Endodermal cell (in vitro differentiated cells): ENCODE data around the gene ZNF44. TPM values are rescaled to one million over a fixed set of nuclear protein-coding genes. Genes with fewer than 3 reads are reported as not detected.

ENCODE experiments used
- DNase-seq: peaks from one replicate; pipeline ENCODE4 v3.0.0-alpha.2; 2017
- H3K27ac ChIP-seq: 2 replicates; pipeline ENCODE4 v1.5.1; 2013; ENCODE audit warnings: mild to moderate bottlenecking, low read depth, low read length, moderate library complexity
- H3K27me3 ChIP-seq: 2 replicates; pipeline ENCODE4 v1.6.1; 2013; ENCODE audit warnings: mild to moderate bottlenecking, low read length, moderate library complexity; ENCODE audit not compliant: insufficient read depth, control insufficient read depth, poor library complexity, severe bottlenecking
- H3K36me3 ChIP-seq: 2 replicates; pipeline ENCODE4 v1.7.0; 2013; ENCODE audit warnings: mild to moderate bottlenecking, low read length, moderate library complexity; ENCODE audit not compliant: control insufficient read depth, insufficient read depth
- H3K4me1 ChIP-seq: one replicate; pipeline ENCODE4 v1.7.0; 2013; ENCODE audit warnings: low read length; ENCODE audit not compliant: control insufficient read depth, insufficient read depth
- H3K4me3 ChIP-seq: 2 replicates; pipeline ENCODE4 v1.5.1; 2013; ENCODE audit warnings: mild to moderate bottlenecking, low read length, moderate library complexity
- H3K9ac ChIP-seq: 2 replicates; pipeline ENCODE4 v1.6.1; 2013; ENCODE audit warnings: mild to moderate bottlenecking, low read length, moderate library complexity; ENCODE audit not compliant: poor library complexity, severe bottlenecking; ENCODE audit errors: extremely low read depth
- H3K9me3 ChIP-seq: 2 replicates; pipeline ENCODE4 v1.6.1; 2013; ENCODE audit warnings: mild to moderate bottlenecking, low read length, moderate library complexity; ENCODE audit not compliant: control insufficient read depth
- H3K27ac Mint-ChIP-seq: 2 replicates; pipeline ENCODE4 v1.8.0; 2020; ENCODE audit warnings: mixed read lengths
- H3K27me3 Mint-ChIP-seq: 2 replicates; pipeline ENCODE4 v1.8.0; 2021; ENCODE audit warnings: mild to moderate bottlenecking, mixed read lengths; ENCODE audit not compliant: insufficient read depth
- H3K36me3 Mint-ChIP-seq: 2 replicates; pipeline ENCODE4 v1.8.0; 2020; ENCODE audit warnings: low read depth, mixed read lengths
- H3K4me1 Mint-ChIP-seq: 2 replicates; pipeline ENCODE4 v1.8.0; 2020; ENCODE audit warnings: mixed read lengths
- H3K4me3 Mint-ChIP-seq: 2 replicates; pipeline ENCODE4 v1.8.0; 2020; ENCODE audit warnings: mild to moderate bottlenecking, moderate library complexity, mixed read lengths
- H3K9me3 Mint-ChIP-seq: 2 replicates; pipeline ENCODE4 v1.8.0; 2020; ENCODE audit warnings: mild to moderate bottlenecking, mixed read lengths
- WGBS, 2 experiments: methylation state at CpG; one replicate each; pipeline versions ENCODE4 v1.1.5 to v1.1.7; 2013; ENCODE audit warnings: missing lambda C conversion rate in 2 of 2, mixed read lengths in 1 of 2; ENCODE audit not compliant: insufficient coverage in 1 of 2, insufficient read length in 1 of 2; 5-methylcytosine and 5-hydroxymethylcytosine counted together
- total RNA-seq, 2 donors: library from RNA; stranded (reverse); fragmentation: NEBNext Ultra II Directional in 1 of 2; extraction: Animal tissue kit (Norgen Biotek cat#: 25700) in 1 of 2; gene quantifications; 2 replicates in 1 of 2; 3 replicates in 1 of 2; pipeline ENCODE4 v1.2.1, GENCODE V29; 2021
- TF ChIP-seq, protein P1 (sequence below): fragments of 200-600 bp; sonication (generic); conservative IDR thresholded peaks from 2 replicates; pipeline ENCODE4 v1.5.0; 2021; ENCODE audit warnings: antibody characterized with exemption, mild to moderate bottlenecking

ZNF44 gene
- total RNA-seq, 2 donors from 2014 or later: 9.5 TPM

GRCh38 chr19:12222980-12223630, 71.6 kb downstream of the ZNF44 start:
- Histone ChIP-seq H3K36me3 (no peaks in the 10 kb centered on the region), H3K9ac (no peak overlapping the region), H3K4me1 (no peaks in the 10 kb centered on the region), H3K27me3 (no peaks in the 10 kb centered on the region), H3K9me3 (peaks cover 52% of the 10 kb centered on the region), H3K4me3 (no peak overlapping the region), H3K27ac (no peak overlapping the region)
- H3K4me3 Mint-ChIP-seq: no peak overlapping the region
- peaks cover 5% of the 10 kb centered on the region for H3K36me3 Mint-ChIP-seq
- H3K27ac Mint-ChIP-seq: no peak overlapping the region
- peaks cover 84% of the 10 kb centered on the region for H3K9me3 Mint-ChIP-seq
- DNase-seq: no peak
- H3K4me1 Mint-ChIP-seq: no peaks in the 10 kb centered on the region
- TF ChIP-seq, protein P1, sequence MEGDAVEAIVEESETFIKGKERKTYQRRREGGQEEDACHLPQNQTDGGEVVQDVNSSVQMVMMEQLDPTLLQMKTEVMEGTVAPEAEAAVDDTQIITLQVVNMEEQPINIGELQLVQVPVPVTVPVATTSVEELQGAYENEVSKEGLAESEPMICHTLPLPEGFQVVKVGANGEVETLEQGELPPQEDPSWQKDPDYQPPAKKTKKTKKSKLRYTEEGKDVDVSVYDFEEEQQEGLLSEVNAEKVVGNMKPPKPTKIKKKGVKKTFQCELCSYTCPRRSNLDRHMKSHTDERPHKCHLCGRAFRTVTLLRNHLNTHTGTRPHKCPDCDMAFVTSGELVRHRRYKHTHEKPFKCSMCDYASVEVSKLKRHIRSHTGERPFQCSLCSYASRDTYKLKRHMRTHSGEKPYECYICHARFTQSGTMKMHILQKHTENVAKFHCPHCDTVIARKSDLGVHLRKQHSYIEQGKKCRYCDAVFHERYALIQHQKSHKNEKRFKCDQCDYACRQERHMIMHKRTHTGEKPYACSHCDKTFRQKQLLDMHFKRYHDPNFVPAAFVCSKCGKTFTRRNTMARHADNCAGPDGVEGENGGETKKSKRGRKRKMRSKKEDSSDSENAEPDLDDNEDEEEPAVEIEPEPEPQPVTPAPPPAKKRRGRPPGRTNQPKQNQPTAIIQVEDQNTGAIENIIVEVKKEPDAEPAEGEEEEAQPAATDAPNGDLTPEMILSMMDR: no peak
- WGBS, 2 experiments: 67% methylated on average over 1 of the region's 1 CpG; no CpG with 5 or more reads in 1 of the 2 experiments
- no peaks in the 10 kb centered on the region for H3K27me3 Mint-ChIP-seq

Other genes with a start within 250 kb of the ZNF44 start
- gene ZNF878, start 241.9 kb downstream of the ZNF44 start, total RNA-seq: 1 to 10 TPM; 1.6 to 3.7 TPM
- 10 to 100 TPM; 10.3 to 17.9 TPM for gene ZNF844, start 230.2 kb downstream of the ZNF44 start, total RNA-seq
- 10 to 100 TPM; 10.2 to 10.6 TPM for gene ZNF20, start 154.5 kb downstream of the ZNF44 start, total RNA-seq
- gene ZNF625, start 138.1 kb downstream of the ZNF44 start, total RNA-seq: 10 to 100 TPM; 30.2 to 40.0 TPM
- 10 to 100 TPM in 1 of 2 donors, 1 to 10 TPM in 1; 9.2 to 16.2 TPM for gene ZNF136, start 131.8 kb downstream of the ZNF44 start, total RNA-seq
- 1 to 10 TPM; 2.2 to 3.1 TPM for gene ZNF563, start 38.8 kb upstream of the ZNF44 start, total RNA-seq
- 1 to 10 TPM; 2.7 to 3.5 TPM for gene ZNF442, start 70.8 kb upstream of the ZNF44 start, total RNA-seq
- gene ZNF799, start 106.4 kb upstream of the ZNF44 start, total RNA-seq: 1 to 10 TPM; 8.6 to 9.1 TPM
- gene ZNF443, start 146.1 kb upstream of the ZNF44 start, total RNA-seq: 10 to 100 TPM; 14.3 to 18.6 TPM
- 1 to 10 TPM; 5.3 to 7.4 TPM for gene ZNF709, start 189.9 kb upstream of the ZNF44 start, total RNA-seq